ENCODE data around the gene PADI2. TPM values are rescaled to one million over a fixed set of nuclear protein-coding genes. Genes with fewer than 3 reads are reported as not detected.

The PADI2 gene
- total and polyA plus RNA-seq, 2 of the 8 experiments (the other 6 are each of a cell fraction or from before 2014, with no cell fraction given): 1.6 to 7.5 TPM

DNA sequence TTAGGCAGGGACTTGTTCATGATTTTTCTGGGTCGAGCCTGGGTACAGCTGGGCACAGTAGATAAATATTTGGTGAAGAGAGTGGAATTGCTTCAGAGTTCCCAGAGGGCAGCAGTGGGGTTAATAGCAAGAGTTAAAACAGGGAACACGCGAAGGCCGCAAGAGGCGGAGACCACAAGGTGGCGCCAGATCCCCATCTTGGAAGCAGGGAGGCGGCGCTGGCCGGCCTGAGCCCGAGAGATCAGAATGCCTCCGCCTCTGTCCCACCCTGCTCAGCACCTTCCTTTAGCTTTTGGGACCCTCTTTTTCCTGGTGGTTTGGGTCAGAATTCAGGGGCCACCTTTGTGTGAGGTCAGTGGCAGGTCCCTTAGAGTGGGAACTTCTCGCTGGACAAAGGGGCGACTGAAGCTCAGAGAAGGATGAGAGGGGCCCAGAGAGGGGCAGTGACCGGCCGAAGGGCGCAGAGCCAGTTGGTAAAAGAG lies 6.5 kb upstream of the PADI2 start:
- Histone ChIP-seq H3K36me3 (ENCODE audit: control insufficient read depth in 2 of 4, insufficient read depth in 4 of 4, low read length in 3 of 4) (no peaks in the 10 kb centered on the region), H3K4me1 (replicated peaks in 1 of 4; ENCODE audit: control insufficient read depth in 3 of 4, insufficient read depth in 4 of 4, low read length in 3 of 4) (peaks cover 0 to 8% (median 3%) of the 10 kb centered on the region in 4 experiments; a peak in 6 of 7 replicates), H3K9me3 (ENCODE audit: insufficient read depth in 2 of 2, low read depth in 1 of 2, low read length in 1 of 2) (no peaks in the 10 kb centered on the region), H2BK20ac (ENCODE audit: low read length) (0 out of 2 replicates have a peak overlapping the region, but pooled peaks have one; percentile 83), H3K4me2 (ENCODE audit: insufficient read depth in 1 of 2, low read depth in 2 of 2, low read length in 2 of 2) (no peak overlapping the region), H3K27ac (ENCODE audit: low read depth, low read length) (no peak overlapping the region), H3K18ac (ENCODE audit: extremely low read depth, low read length) (peak overlapping the region; percentile 92; the same call in 1 of the 2 replicates), H3K4ac (replicated peaks; ENCODE audit: insufficient read length, low read depth, low read length) (no peak overlapping the region), H4K5ac (ENCODE audit: insufficient read length, low read depth, low read length) (no peak overlapping the region), H2BK5ac (ENCODE audit: low read depth, low read length) (peak overlapping the region; percentile 92; the same call in 1 of the 2 replicates), H3K23me2 (ENCODE audit: low read depth, low read length) (no peaks in the 10 kb centered on the region), H3K23ac (ENCODE audit: insufficient read length) (no peak overlapping the region), H2BK120ac (replicated peaks; ENCODE audit: low read depth, low read length) (peak overlapping the region; percentile 57), H3K27me3 (replicated peaks in 1 of 4; ENCODE audit: control insufficient read depth in 3 of 4, extremely low read depth in 1 of 4, insufficient read depth in 3 of 4, low read length in 3 of 4) (no peaks in the 10 kb centered on the region; a peak in 1 of 7 replicates), H3K14ac (ENCODE audit: insufficient read length) (no peak overlapping the region), H2BK12ac (ENCODE audit: low read depth, low read length) (peak overlapping the region; percentile 99; the same call in 1 of the 2 replicates), H4K8ac (ENCODE audit: extremely low read depth, insufficient read depth, low read length) (peak overlapping the region; percentile 91; the same call in 1 of the 2 replicates), H3K4me3 (ENCODE audit: extremely low read depth in 1 of 4, insufficient read depth in 2 of 4, low read depth in 3 of 4, low read length in 4 of 4) (no peak overlapping the region), H3K9ac (replicated peaks in 1 of 4; ENCODE audit: extremely low read depth in 1 of 4, low read depth in 3 of 4, low read length in 3 of 4) (no peak overlapping the region), H2AFZ (ENCODE audit: low read length) (peak overlapping the region; percentile 91), H3K79me1 (ENCODE audit: low read depth, low read length) (no peaks in the 10 kb centered on the region), H3K79me2 (ENCODE audit: control insufficient read depth in 1 of 2, insufficient read depth in 2 of 2, low read length in 2 of 2) (no peaks in the 10 kb centered on the region), H2AK5ac (ENCODE audit: low read depth, low read length) (no peak overlapping the region), H4K91ac (replicated peaks; ENCODE audit: insufficient read length, low read length) (peak overlapping the region; percentile 95), H2BK15ac (ENCODE audit: low read length) (peak overlapping the region; percentile 76; the same call in 1 of the 2 replicates), H4K20me1 (replicated peaks in 1 of 2; ENCODE audit: control insufficient read depth in 1 of 2, insufficient read depth in 2 of 2, low read length in 2 of 2) (no peaks in the 10 kb centered on the region), H3K56ac (replicated peaks; ENCODE audit: insufficient read length, low read depth, low read length) (no peak overlapping the region)
- ChIA-PET POLR2A (ENCODE audit: partially characterized antibody) (interaction anchor here (1.6 kb wide), 1 partner anchor 279 kb away, joined by 6 read pairs; no protein-coding TSS in a partner anchor), CTCF (ENCODE audit: partially characterized antibody) (interaction anchor here (0.6 to 21.2 kb wide), 55 partner anchors 9 to 278 kb away, joined by 3 to 339 read pairs (median 5); partner anchors contain the start of genes PADI3, PADI4 and PADI6)
- TF ChIP-seq JUND (IDR thresholded peaks at IDR 0.05; ENCODE audit: low read length) (0 out of 2 replicates have a peak, but pooled peaks have one; percentile 40), CEBPB (IDR thresholded peaks at IDR 0.05; ENCODE audit: low read depth, low read length) (0 out of 2 replicates have a peak, but pooled peaks have one; percentile 52), JUN (IDR thresholded peaks at IDR 0.05; ENCODE audit: low read depth, low read length) (no peak), YY1 (IDR thresholded peaks at IDR 0.05; ENCODE audit: low read depth, low read length) (0 out of 2 replicates have a peak, but pooled peaks have one; percentile 23), RAD21 (IDR thresholded peaks at IDR 0.05 in 1 of 2, conservative IDR thresholded peaks at IDR 0.05 in 1 of 2; ENCODE audit: low read depth in 2 of 2, low read length in 2 of 2) (peak; percentile 99), POLR2AphosphoS5 (IDR thresholded peaks at IDR 0.05; ENCODE audit: low read depth, low read length) (no peak)
- TF ChIP-seq, protein P1, sequence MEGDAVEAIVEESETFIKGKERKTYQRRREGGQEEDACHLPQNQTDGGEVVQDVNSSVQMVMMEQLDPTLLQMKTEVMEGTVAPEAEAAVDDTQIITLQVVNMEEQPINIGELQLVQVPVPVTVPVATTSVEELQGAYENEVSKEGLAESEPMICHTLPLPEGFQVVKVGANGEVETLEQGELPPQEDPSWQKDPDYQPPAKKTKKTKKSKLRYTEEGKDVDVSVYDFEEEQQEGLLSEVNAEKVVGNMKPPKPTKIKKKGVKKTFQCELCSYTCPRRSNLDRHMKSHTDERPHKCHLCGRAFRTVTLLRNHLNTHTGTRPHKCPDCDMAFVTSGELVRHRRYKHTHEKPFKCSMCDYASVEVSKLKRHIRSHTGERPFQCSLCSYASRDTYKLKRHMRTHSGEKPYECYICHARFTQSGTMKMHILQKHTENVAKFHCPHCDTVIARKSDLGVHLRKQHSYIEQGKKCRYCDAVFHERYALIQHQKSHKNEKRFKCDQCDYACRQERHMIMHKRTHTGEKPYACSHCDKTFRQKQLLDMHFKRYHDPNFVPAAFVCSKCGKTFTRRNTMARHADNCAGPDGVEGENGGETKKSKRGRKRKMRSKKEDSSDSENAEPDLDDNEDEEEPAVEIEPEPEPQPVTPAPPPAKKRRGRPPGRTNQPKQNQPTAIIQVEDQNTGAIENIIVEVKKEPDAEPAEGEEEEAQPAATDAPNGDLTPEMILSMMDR (IDR thresholded peaks at IDR 0.05; ENCODE audit: control extremely low read depth in 1 of 3, insufficient read depth in 1 of 3, low read depth in 1 of 3, low read length in 3 of 3): peak; percentile 93 to 98 (median 93)
- peak; percentile 68 to 99 for DNase-seq (ENCODE audit: low read depth in 1 of 2, low spot score in 2 of 2)
- FAIRE-seq: no peak
- WGBS, 2 experiments (ENCODE audit: extremely low coverage in 1 of 2, insufficient coverage in 1 of 2, insufficient read length in 1 of 2, insufficient replicate concordance in 2 of 2, low coverage in 1 of 2, low lambda C conversion rate in 2 of 2, missing lambda C conversion rate in 1 of 2): 24% methylated on average over 16 of the region's 16 CpGs; no CpG with 5 or more reads in 1 of the 2 experiments
